ENCODE results near the gene TSPEAR.
"Not testable (repeated sequence)": the region's sequence is repeated elsewhere in the genome, so short reads cannot be mapped to it uniquely, and the experiment has no call there.

- TF ChIP-seq CTCF, POLR2A (IDR thresholded peaks at IDR 0.05): not testable (repeated sequence)
Measured at GRCh38 chr21:44600118-44600978, 111.0 kb downstream of the TSPEAR start, which contains the start of gene KRTAP10-7.

Measured in right lobe of liver (tissue), 4 donors.